Muscle layer of colon (tissue), 2 donors: Measurements from ENCODE around the gene HOXA11.

Experiments used
- H3K27ac ChIP-seq: one replicate; pipeline ENCODE4 v1.7.0; 2013; ENCODE audit warnings: low read depth, mild to moderate bottlenecking, low read length, moderate library complexity
- H3K27me3 ChIP-seq, 2 donors: one replicate each; pipeline ENCODE4 v1.7.0; 2013; ENCODE audit warnings: low read length in 2 of 2, mild to moderate bottlenecking in 2 of 2; ENCODE audit not compliant: insufficient read depth in 2 of 2, control insufficient read depth in 1 of 2
- H3K36me3 ChIP-seq: one replicate; pipeline ENCODE4 v1.7.0; 2013; ENCODE audit warnings: mild to moderate bottlenecking, low read length; ENCODE audit not compliant: insufficient read depth
- H3K4me1 ChIP-seq: one replicate; pipeline ENCODE4 v1.7.0; 2013; ENCODE audit warnings: mild to moderate bottlenecking, low read length; ENCODE audit not compliant: insufficient read depth
- H3K4me3 ChIP-seq, 2 donors: one replicate each; pipeline ENCODE4 v1.7.0; 2013; ENCODE audit warnings: low read length in 2 of 2, low read depth in 1 of 2, mild to moderate bottlenecking in 1 of 2, moderate library complexity in 1 of 2
- H3K9ac ChIP-seq: one replicate; pipeline ENCODE4 v1.7.0; 2013; ENCODE audit warnings: low read length
- H3K9me3 ChIP-seq: one replicate; pipeline ENCODE4 v1.7.0; 2013; ENCODE audit warnings: mild to moderate bottlenecking, low read length
- donor health status: abdominal sarcoma.
- donor health status: Adenocarcinoma of cecum.

The HOXA11 gene

DNA sequence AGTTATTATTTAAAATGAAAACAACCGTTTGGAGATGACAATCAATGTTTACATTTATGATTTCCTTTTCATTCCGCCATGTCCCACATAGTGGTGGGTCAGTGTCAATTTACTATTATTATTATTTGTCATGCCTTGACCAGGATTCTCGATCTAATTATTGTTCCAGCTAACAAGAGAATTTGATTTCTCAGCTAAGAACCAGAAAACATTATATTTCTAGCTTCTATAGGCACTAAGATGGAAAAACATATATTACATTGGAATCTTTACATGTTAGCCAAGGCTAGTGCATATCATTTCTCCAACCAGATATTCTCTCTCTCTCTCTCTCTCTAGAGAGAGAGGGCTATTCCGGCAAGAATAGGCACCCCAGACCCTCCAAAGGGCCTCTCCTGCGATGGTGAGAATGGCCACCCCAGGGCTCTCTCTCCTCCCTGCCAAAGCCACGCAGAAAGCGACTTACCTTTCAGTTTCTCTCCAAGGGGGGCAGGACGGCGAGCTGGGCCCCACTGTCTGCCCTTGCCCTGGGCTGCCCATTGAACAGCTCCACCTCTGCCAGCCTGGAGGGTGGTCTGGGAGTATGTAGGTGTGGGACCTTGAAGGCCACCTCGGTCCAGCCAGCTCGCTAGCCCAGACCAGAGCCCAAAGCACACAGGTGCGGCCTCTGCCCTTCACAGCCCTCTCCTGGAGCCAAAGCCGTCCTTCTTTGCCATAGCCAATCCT, 35.0 kb downstream of the HOXA11 start:
- H3K4me3 ChIP-seq, result peak overlapping the region; percentile 85 to 92
- peaks cover 44% of the 10 kb centered on the region for H3K4me1 ChIP-seq
- H3K9ac ChIP-seq, result peak overlapping the region; percentile 79
- no peaks in the 10 kb centered on the region for H3K9me3 ChIP-seq
- H3K27me3 ChIP-seq, result peaks cover 0 to 12% of the 10 kb centered on the region in 2 donors
- peaks cover 6% of the 10 kb centered on the region for H3K36me3 ChIP-seq
- peak overlapping the region; percentile 95 for H3K27ac ChIP-seq

DNA sequence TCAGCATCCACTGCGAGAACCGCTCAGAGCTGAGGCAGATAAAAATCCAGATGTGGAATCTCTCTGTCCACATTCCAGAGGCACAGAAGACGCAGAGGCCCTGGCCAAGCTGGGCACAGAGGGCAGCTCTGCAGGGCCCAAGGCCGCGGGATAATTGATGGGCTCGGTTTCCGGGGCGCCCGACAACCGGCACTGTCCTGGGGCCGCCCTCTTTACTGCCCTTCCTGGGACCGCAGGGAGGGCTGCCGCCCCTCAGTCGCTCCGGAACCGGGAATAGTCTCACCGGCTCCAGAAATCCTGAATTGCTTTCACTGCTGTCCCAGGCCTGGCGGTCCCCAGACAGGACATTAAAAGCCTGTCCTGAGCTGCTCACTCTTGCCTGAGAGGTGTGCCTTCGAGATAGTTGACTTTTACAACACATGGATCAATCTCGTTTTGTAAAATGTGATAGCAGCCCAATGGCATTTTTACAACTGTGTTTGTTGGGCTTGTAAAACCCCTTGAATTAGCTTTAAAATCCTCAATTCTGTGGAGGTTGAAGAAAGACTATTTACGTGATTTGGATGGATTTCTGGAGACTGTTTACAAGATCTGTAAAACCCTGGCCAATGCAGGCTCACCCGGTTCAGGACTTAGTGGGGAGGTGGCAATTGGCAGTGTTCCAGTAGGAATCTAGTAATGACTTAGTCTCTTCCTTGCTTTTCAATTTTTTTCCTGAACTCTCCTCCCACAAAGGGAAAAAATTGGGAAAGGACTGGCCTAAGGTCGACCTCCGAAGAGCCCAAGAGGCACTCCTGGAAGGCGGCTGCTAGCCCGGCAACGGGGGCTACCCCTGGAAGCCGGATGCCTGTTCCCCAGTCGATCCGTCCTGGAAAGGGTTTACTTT, 36.0 kb downstream of the HOXA11 start:
- H3K36me3 ChIP-seq, result peaks cover 16% of the 10 kb centered on the region
- H3K9ac ChIP-seq, result peak overlapping the region; percentile 79
- H3K4me3 ChIP-seq, result peak overlapping the region; percentile 50 to 92
- H3K27ac ChIP-seq, result peak overlapping the region; percentile 95
- peaks cover 42% of the 10 kb centered on the region for H3K4me1 ChIP-seq
- no peaks in the 10 kb centered on the region for H3K9me3 ChIP-seq
- H3K27me3 ChIP-seq, result peaks cover 0 to 11% of the 10 kb centered on the region in 2 donors

DNA sequence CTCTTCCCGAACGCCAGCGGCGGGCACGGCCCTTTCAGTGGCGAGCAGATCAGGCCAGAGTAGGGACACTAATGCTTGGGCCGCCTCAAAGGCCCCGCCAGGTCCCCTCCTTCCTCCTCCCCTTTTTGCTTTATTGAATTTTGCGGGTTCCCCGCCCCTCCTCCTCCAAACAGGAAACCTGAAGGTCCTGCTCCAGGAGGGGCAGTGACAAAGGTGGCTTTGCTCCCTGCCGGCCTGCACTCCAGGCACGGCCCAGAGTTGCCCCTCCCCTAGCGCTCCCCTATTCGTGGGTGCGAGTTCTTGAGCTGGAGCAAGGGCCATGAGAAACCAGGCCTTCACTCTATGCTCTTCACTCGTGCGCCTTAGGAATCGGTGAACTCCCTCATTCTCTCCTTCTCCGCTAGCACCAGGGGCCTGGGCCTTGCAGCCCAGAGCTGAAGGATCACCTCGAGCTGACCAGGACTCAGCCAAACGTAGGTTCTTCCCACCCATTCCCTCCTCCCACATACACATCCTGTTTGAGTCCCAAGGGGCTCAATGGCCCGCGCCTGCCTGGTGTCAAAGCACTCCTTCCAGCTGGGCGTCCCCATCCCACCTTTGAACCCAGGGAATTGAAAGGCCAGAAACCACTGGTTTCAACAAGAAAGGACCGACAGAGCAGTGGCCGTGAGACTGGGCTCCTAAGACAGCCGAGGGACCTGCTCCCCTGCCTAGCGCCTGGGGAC, 36.8 kb downstream of the HOXA11 start:
- Histone ChIP-seq H3K36me3 (peaks cover 19% of the 10 kb centered on the region), H3K9me3 (no peaks in the 10 kb centered on the region), H3K27me3 (peaks cover 0 to 11% of the 10 kb centered on the region in 2 donors), H3K4me1 (peaks cover 34% of the 10 kb centered on the region), H3K9ac (peak overlapping the region; percentile 79), H3K4me3 (peak overlapping the region; percentile 50 to 92), H3K27ac (peak overlapping the region; percentile 95)

DNA sequence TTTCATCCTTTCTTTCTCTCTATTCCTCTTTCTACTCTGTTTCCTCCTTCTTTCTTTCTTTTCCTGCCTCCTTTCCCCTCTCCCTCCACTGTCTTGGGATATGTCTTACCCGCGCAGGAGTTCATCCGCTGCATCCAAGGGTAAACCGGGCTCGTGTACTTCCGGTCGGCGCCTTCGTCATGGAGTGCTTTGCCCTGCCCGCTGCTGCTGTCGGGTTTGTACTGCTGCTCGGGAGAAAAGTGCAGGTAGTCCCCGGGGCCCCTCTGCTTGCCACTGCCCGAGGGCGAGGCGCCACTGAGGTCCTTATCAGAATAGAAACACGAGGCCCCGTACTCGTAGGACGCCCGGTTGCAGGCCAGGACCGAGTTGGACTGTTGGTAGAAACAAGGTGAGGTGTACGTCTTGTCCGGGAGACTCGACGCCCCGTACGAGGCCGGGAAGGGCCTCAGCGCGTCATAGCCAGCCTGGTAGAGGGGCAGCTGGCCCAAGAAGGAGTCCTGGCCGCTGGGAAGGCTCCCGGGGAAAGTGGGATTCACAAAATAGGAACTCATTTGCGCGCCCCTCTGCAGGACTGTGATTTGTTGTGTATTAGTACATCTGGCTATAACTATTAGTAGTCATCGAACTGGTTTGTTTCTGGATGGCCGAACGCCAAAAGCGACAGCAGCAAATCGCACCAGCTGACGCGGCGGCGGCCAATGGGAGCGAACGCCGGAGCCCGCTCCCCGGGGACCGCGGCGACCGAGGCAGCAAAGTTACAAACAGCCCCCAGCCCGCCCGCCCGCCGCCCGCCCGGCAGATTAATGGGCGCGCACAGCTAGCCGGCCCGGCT, 37.6 kb downstream of the HOXA11 start, which contains the start of gene HOXA6:
HOXA6 (minus strand) TSS at position 576 of the 832 bp plus-strand sequence; CDS start at position 551, 25 bp downstream.
- H3K9ac ChIP-seq, result peak within 1 kb of the TSS; percentile 79
- H3K27ac ChIP-seq, result peak within 1 kb of the TSS; percentile 95
- no peaks in the 10 kb centered on the region for H3K9me3 ChIP-seq
- H3K27me3 ChIP-seq, result peaks cover 0 to 5% of the 10 kb centered on the region in 2 donors
- H3K4me3 ChIP-seq, result peak within 1 kb of the TSS; percentile 50 to 92
- H3K4me1 ChIP-seq, result peaks cover 31% of the 10 kb centered on the region
- peaks cover 19% of the 10 kb centered on the region for H3K36me3 ChIP-seq

DNA sequence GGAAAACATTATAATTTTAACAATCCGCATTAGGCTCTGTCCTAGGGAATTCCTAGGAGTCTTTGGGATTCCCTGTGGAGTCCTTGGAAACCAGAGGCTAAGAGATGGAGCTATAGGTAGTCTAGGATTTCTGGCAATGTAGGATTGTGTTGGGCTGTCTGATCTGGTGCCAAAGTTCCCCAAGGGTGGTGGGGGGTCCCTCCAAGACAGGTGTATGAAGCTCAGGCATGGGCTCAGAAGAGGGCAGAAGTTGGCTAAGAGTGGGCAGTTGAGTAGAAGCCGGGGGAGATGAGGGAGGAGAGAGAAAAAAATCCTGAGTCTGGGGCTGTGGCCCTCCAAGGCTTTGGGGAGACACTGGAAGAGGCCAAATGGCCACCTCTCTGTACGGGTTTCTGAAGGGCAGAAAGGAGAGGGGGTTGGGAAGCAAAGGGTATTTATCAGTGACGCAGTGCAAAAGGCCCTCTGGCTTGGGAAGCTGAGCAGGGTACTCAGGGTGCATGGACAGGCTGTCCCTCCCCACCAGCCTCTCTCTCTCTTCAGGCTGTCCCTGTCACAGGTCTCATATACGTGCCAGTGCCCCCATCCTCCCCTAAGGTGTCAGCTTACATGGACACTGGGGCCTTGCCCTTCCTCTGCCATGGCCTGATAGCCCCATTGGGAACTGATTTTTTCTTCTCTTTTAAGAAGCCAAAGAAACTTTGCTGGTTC, 38.4 kb downstream of the HOXA11 start:
- Histone ChIP-seq H3K27ac (peak overlapping the region; percentile 95), H3K9me3 (no peaks in the 10 kb centered on the region), H3K4me1 (peaks cover 31% of the 10 kb centered on the region), H3K27me3 (peaks cover 0 to 5% of the 10 kb centered on the region in 2 donors), H3K9ac (peak overlapping the region; percentile 34), H3K4me3 (peak overlapping the region; percentile 6 to 47), H3K36me3 (peaks cover 22% of the 10 kb centered on the region)

DNA sequence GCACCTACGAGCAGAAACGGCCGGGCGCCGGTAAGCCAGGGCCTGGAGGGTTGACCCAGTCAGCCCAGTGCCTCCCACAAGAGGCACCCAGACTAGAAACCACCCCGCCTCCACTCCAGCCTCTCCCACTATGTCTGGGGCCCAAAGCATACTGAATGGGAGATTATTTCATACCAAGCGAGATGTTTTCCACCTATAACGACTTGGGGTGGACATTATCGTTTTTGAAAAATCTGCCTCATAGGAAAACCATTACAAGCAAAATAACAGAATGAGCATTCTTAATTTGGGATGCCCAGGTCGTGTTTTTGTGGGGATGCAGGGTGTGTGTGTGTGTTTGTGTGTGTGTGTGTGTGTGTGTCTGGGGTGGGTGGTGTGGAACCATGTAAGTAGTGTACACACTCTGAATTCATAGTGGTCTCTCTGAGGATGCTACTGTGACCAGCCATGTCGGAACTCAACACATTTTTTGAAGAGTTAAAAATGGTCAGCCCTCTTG, 39.1 kb downstream of the HOXA11 start:
- Histone ChIP-seq H3K36me3 (peaks cover 28% of the 10 kb centered on the region), H3K4me3 (no peak overlapping the region), H3K9ac (no peak overlapping the region), H3K9me3 (no peaks in the 10 kb centered on the region), H3K27ac (peak overlapping the region; percentile 95), H3K27me3 (peaks cover 0 to 5% of the 10 kb centered on the region in 2 donors), H3K4me1 (peaks cover 38% of the 10 kb centered on the region)

DNA sequence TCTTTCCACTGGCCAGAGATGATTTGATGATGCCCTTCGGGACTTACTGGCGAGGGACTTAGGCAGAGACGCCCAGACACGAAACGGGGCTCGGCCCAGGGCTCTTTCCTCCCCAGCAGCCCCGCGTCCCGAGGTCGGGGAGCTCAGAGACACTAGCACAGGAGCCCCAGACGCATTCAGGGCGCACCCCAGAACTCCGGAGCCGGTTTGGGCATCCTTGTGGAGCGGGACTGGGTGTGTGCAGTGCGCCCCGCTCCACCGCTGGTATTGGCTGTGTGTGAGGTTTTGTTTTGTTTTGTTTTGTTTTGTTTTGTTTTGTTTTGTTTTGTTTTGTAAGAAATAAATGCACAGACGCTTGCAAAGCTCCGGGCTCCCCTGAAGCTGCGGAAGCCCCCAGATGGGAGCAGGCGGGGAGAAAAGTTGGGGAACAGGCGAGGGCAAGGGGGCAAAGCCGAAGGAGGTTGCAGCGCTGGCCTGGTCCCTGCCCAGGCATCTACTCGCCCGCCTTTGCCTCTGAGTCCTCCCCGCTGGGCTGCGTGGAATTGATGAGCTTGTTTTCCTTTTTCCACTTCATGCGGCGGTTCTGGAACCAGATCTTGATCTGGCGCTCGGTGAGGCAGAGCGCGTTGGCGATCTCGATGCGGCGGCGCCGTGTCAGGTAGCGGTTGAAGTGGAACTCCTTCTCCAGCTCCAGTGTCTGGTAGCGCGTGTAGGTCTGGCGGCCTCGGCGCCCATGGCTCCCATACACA, 39.7 kb downstream of the HOXA11 start:
- peaks cover 40% of the 10 kb centered on the region for H3K4me1 ChIP-seq
- H3K4me3 ChIP-seq, result no peak overlapping the region
- H3K9ac ChIP-seq, result no peak overlapping the region
- H3K27ac ChIP-seq, result peak overlapping the region; percentile 55
- H3K36me3 ChIP-seq, result peaks cover 28% of the 10 kb centered on the region
- H3K9me3 ChIP-seq, result no peaks in the 10 kb centered on the region
- peaks cover 0 to 4% of the 10 kb centered on the region in 2 donors for H3K27me3 ChIP-seq

DNA sequence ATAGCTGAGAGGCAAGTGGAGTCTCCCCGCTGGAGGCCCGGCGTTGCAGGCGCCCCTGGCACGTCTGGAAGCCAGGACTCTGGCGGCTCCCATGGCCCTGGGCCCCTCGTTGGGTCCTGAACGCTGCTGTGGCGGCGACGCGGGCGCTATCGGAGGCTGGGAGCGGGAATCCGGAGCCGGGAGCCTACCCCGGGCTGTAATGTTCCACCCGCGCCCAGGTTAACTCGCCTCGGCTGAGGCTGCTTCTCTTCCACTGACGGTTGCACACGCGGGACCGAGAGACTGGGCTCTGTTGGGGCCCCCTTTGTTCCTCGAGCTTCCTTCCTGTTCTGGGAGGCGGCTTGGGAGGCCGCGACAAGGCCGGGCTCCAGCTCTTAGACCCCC, 40.3 kb downstream of the HOXA11 start:
- Histone ChIP-seq H3K27me3 (no peaks in the 10 kb centered on the region), H3K4me1 (peaks cover 35% of the 10 kb centered on the region), H3K9me3 (no peaks in the 10 kb centered on the region), H3K36me3 (peaks cover 28% of the 10 kb centered on the region), H3K4me3 (peak overlapping the region in 1 of 2 donors; percentile 71), H3K9ac (no peak overlapping the region), H3K27ac (peak overlapping the region; percentile 55)

DNA sequence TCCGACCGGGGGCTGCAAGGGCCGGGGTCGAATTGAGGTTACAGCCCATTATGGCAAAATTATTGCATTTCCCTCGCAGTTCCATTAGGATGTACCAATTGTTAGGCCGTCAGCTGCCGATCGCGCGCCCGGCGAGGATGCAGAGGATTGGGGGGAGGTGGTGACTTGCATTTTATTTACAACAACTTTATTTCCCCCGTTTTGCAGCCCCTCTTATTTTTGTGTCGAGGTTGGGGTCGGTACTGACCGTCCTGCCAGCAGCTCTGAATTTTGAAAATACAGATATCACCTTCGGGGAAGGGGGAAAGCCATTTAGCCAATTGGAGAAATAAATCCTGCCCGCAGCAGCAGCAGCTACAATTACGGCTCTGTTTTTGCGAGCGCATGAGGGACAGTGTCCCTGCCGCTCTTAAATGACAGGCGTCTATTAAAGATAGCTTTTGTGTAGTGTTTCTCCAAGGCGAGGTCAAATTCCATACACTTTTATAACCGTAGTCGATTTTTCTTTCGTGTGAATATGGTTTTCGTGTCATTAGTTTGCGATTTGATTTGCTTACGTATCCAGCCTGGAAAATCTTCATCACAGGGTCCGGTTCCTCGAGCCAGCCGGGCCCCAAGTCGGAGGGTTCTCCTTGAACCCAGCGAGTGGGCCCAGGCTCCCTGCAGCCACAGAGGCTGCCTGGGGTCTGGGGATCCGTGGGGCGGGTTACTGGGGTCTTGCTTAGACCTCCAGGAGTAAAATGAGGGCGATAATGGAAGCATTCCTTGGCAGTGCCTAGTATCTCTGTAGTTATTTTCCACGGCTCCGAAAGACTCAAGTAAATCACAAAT, 40.9 kb downstream of the HOXA11 start:
- Histone ChIP-seq H3K36me3 (peaks cover 28% of the 10 kb centered on the region), H3K27ac (peak overlapping the region; percentile 75), H3K9me3 (no peaks in the 10 kb centered on the region), H3K9ac (no peak overlapping the region), H3K4me3 (peak overlapping the region in 1 of 2 donors; percentile 71), H3K4me1 (peaks cover 33% of the 10 kb centered on the region), H3K27me3 (no peaks in the 10 kb centered on the region)
